Hepatic stellate cell (primary cell): Measurements from ENCODE around the gene DEPP1.
A peak's percentile ranks its signal among the peaks of the same experiment; 100 is the strongest.
"Not testable (repeated sequence)": the region's sequence is repeated elsewhere in the genome, so short reads cannot be mapped to it uniquely, and the experiment has no call there.

Experiments
- DNase-seq: peaks from one replicate; pipeline ENCODE4 v3.0.0; 2011; ENCODE audit warnings: low spot score

DEPP1 gene

GRCh38 chr10:44978570-44979280 lies at the start of gene DEPP1:
TSS of gene DEPP1 (minus strand) at chr10:44978809. CDS start at chr10:44978030, 779 bp downstream.
- DNase-seq: peak; percentile 88

- no peak for DNase-seq
Observed at GRCh38 chr10:45023426-45023825, 44.8 kb upstream of the DEPP1 start.

GRCh38 chr10:45015590-45015989 lies 37.0 kb upstream of the DEPP1 start:
- DNase-seq: no peak

GRCh38 chr10:45014557-45014956 lies 35.9 kb upstream of the DEPP1 start:
- DNase-seq: not testable (repeated sequence)

GRCh38 chr10:45008524-45009161 lies 30.0 kb upstream of the DEPP1 start:
- DNase-seq: peak; percentile 51

- DNase-seq: no peak
Observed at GRCh38 chr10:45006276-45007030, 27.8 kb upstream of the DEPP1 start.

- no peak for DNase-seq
Observed at GRCh38 chr10:45005284-45005683, 26.7 kb upstream of the DEPP1 start.

- no peak for DNase-seq
Observed at GRCh38 chr10:45004661-45005060, 26.1 kb upstream of the DEPP1 start.

- DNase-seq: no peak
Observed at GRCh38 chr10:45003432-45004000, 24.9 kb upstream of the DEPP1 start.

GRCh38 chr10:45001381-45002148 lies 23.0 kb upstream of the DEPP1 start:
- peak; percentile 72 for DNase-seq

- peak; percentile 62 for DNase-seq
Observed at GRCh38 chr10:45000752-45001380, 22.3 kb upstream of the DEPP1 start, which contains the start of gene ZNF22. TSS of gene ZNF22 (plus strand) at chr10:45000923. CDS start at chr10:45003369, 2,446 bp downstream.

- DNase-seq: peak; percentile 75
Observed at GRCh38 chr10:45000138-45000751, 21.6 kb upstream of the DEPP1 start.

- no peak for DNase-seq
Observed at GRCh38 chr10:44998146-44998631, 19.6 kb upstream of the DEPP1 start.

GRCh38 chr10:44997105-44997748 lies 18.6 kb upstream of the DEPP1 start:
- no peak for DNase-seq

- peak; percentile 57 for DNase-seq
Observed at GRCh38 chr10:44995914-44996669, 17.5 kb upstream of the DEPP1 start.

GRCh38 chr10:44995581-44995913 lies 16.9 kb upstream of the DEPP1 start:
- no peak for DNase-seq

GRCh38 chr10:44994752-44995530 lies 16.3 kb upstream of the DEPP1 start:
- DNase-seq: no peak

GRCh38 chr10:44993922-44994751 lies 15.5 kb upstream of the DEPP1 start:
- no peak for DNase-seq
